Astrocyte (in vitro differentiated cells and primary cell): ENCODE measurements around the gene AK9.

Experiments used
- CTCF ChIP-seq: IDR thresholded peaks from 2 replicates; pipeline ENCODE4 v1.5.1; 2011; ENCODE audit warnings: low read depth, mild to moderate bottlenecking, inconsistent platforms, low read length, moderate library complexity; ENCODE audit not compliant: insufficient read depth
- EZH2 ChIP-seq: IDR thresholded peaks from 2 replicates; pipeline ENCODE4 v1.6.1; 2012; ENCODE audit warnings: mild to moderate bottlenecking, low read length, inconsistent platforms; ENCODE audit not compliant: insufficient read depth

- TF ChIP-seq CTCF (no peak), EZH2 (no peak)
Observed at GRCh38 chr6:109706513-109706912, 15.5 kb upstream of the AK9 start.
